ENCODE data around the gene DSN1. TPM values are rescaled to one million over a fixed set of nuclear protein-coding genes. Genes with fewer than 3 reads are reported as not detected.

Gene DSN1
- total and polyA plus RNA-seq, 2 experiments from 2014 or later: 19.4 to 26.4 TPM

DNA sequence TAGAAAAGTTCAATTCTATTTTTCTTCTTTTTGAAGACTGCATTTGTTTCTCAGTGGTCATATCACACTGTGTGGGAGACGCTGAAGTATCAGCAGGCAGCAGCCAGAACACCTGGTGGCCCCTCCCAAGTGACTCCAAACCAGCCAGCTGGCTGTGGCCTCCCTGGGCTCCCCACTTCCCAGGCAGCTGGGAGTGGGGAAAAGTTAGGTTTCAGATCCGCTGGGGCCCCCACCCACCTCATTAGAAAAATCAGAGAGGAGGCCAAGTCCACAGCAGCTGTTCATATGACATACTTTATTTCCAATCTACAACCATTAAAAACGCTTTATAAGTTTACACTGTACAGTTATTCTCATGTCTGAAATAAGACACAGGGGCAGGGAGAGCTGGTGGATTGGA is 3.6 kb upstream of the DSN1 start:
- no peak for ATAC-seq
- H3K27ac Mint-ChIP-seq: no peak overlapping the region
- peaks cover 35% of the 10 kb centered on the region for H3K4me1 Mint-ChIP-seq

More for the DNA sequence above, 3.6 kb upstream of the DSN1 start:
- Histone ChIP-seq H3K9me2 (ENCODE audit: insufficient read depth) (no peaks in the 10 kb centered on the region), H3K27me3 (ENCODE audit: insufficient read depth) (no peaks in the 10 kb centered on the region), H3K79me2 (replicated peaks; ENCODE audit: insufficient read depth) (peaks cover 7% of the 10 kb centered on the region; the same call in 1 of the 2 replicates), H3F3A (replicated peaks; ENCODE audit: low read depth) (peaks cover 13% of the 10 kb centered on the region; the same call in 1 of the 2 replicates), H2AFZ (no peak overlapping the region), H3K4me1 (ENCODE audit: insufficient read depth) (no peaks in the 10 kb centered on the region; the same call in 1 of the 2 replicates), H3K4me2 (no peak overlapping the region), H4K20me1 (replicated peaks; ENCODE audit: insufficient read depth) (no peaks in the 10 kb centered on the region; the same call in 1 of the 2 replicates), H3K4me3 (no peak overlapping the region), H3K27ac (ENCODE audit: low read depth) (no peak overlapping the region), H3K36me3 (ENCODE audit: insufficient read depth) (no peaks in the 10 kb centered on the region)
- DNase-seq (ENCODE audit: low spot score): no peak
- H3K9me3 Mint-ChIP-seq: peaks cover 2% of the 10 kb centered on the region; the same call in 1 of the 3 replicates
- TF ChIP-seq, protein P1, sequence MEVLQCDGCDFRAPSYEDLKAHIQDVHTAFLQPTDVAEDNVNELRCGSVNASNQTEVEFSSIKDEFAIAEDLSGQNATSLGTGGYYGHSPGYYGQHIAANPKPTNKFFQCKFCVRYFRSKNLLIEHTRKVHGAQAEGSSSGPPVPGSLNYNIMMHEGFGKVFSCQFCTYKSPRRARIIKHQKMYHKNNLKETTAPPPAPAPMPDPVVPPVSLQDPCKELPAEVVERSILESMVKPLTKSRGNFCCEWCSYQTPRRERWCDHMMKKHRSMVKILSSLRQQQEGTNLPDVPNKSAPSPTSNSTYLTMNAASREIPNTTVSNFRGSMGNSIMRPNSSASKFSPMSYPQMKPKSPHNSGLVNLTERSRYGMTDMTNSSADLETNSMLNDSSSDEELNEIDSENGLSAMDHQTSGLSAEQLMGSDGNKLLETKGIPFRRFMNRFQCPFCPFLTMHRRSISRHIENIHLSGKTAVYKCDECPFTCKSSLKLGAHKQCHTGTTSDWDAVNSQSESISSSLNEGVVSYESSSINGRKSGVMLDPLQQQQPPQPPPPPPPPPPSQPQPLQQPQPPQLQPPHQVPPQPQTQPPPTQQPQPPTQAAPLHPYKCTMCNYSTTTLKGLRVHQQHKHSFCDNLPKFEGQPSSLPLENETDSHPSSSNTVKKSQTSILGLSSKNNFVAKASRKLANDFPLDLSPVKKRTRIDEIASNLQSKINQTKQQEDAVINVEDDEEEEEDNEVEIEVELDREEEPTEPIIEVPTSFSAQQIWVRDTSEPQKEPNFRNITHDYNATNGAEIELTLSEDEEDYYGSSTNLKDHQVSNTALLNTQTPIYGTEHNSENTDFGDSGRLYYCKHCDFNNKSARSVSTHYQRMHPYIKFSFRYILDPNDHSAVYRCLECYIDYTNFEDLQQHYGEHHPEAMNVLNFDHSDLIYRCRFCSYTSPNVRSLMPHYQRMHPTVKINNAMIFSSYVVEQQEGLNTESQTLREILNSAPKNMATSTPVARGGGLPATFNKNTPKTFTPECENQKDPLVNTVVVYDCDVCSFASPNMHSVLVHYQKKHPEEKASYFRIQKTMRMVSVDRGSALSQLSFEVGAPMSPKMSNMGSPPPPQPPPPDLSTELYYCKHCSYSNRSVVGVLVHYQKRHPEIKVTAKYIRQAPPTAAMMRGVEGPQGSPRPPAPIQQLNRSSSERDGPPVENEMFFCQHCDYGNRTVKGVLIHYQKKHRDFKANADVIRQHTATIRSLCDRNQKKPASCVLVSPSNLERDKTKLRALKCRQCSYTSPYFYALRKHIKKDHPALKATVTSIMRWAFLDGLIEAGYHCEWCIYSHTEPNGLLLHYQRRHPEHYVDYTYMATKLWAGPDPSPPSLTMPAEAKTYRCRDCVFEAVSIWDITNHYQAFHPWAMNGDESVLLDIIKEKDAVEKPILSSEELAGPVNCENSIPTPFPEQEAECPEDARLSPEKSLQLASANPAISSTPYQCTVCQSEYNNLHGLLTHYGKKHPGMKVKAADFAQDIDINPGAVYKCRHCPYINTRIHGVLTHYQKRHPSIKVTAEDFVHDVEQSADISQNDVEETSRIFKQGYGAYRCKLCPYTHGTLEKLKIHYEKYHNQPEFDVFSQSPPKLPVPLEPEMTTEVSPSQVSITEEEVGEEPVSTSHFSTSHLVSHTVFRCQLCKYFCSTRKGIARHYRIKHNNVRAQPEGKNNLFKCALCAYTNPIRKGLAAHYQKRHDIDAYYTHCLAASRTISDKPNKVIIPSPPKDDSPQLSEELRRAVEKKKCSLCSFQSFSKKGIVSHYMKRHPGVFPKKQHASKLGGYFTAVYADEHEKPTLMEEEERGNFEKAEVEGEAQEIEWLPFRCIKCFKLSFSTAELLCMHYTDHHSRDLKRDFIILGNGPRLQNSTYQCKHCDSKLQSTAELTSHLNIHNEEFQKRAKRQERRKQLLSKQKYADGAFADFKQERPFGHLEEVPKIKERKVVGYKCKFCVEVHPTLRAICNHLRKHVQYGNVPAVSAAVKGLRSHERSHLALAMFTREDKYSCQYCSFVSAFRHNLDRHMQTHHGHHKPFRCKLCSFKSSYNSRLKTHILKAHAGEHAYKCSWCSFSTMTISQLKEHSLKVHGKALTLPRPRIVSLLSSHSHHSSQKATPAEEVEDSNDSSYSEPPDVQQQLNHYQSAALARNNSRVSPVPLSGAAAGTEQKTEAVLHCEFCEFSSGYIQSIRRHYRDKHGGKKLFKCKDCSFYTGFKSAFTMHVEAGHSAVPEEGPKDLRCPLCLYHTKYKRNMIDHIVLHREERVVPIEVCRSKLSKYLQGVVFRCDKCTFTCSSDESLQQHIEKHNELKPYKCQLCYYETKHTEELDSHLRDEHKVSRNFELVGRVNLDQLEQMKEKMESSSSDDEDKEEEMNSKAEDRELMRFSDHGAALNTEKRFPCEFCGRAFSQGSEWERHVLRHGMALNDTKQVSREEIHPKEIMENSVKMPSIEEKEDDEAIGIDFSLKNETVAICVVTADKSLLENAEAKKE (CRISPR knock-in tag; IDR thresholded peaks at IDR 0.05): no peak
- TF ChIP-seq JUNB (IDR thresholded peaks at IDR 0.05; ENCODE audit: unreplicated experiment): no peak
- TF ChIP-seq, protein P2, sequence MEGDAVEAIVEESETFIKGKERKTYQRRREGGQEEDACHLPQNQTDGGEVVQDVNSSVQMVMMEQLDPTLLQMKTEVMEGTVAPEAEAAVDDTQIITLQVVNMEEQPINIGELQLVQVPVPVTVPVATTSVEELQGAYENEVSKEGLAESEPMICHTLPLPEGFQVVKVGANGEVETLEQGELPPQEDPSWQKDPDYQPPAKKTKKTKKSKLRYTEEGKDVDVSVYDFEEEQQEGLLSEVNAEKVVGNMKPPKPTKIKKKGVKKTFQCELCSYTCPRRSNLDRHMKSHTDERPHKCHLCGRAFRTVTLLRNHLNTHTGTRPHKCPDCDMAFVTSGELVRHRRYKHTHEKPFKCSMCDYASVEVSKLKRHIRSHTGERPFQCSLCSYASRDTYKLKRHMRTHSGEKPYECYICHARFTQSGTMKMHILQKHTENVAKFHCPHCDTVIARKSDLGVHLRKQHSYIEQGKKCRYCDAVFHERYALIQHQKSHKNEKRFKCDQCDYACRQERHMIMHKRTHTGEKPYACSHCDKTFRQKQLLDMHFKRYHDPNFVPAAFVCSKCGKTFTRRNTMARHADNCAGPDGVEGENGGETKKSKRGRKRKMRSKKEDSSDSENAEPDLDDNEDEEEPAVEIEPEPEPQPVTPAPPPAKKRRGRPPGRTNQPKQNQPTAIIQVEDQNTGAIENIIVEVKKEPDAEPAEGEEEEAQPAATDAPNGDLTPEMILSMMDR (conservative IDR thresholded peaks at IDR 0.05; ENCODE audit: low read depth in 2 of 2): no peak
- H3K27me3 Mint-ChIP-seq (ENCODE audit: insufficient read depth, low read depth, poor library complexity): peaks cover 26% of the 10 kb centered on the region
- no peak overlapping the region for H3K4me3 Mint-ChIP-seq
- no peaks in the 10 kb centered on the region for H3K36me3 Mint-ChIP-seq (ENCODE audit: low read depth)
